ENCODE data around the gene SLC13A3.

The SLC13A3 gene

GRCh38 chr20:46626758-46627157 is 24.5 kb downstream of the SLC13A3 start:
- TF ChIP-seq CREB1 (IDR thresholded peaks at IDR 0.05; ENCODE audit: low read depth) (no peak), RAD21 (IDR thresholded peaks at IDR 0.05; ENCODE audit: low read depth) (no peak), TEAD4 (IDR thresholded peaks at IDR 0.05) (no peak), YY1 (IDR thresholded peaks at IDR 0.05; ENCODE audit: low read depth) (no peak), NFIC (IDR thresholded peaks at IDR 0.05) (no peak), TCF12 (IDR thresholded peaks at IDR 0.05; ENCODE audit: low read depth) (no peak), CEBPB (IDR thresholded peaks at IDR 0.05) (no peak), TAF1 (IDR thresholded peaks at IDR 0.05; ENCODE audit: low read depth) (no peak), EP300 (IDR thresholded peaks at IDR 0.05; ENCODE audit: borderline replicate concordance) (no peak), EGR1 (IDR thresholded peaks at IDR 0.05) (no peak), ZBTB7A (IDR thresholded peaks at IDR 0.05; ENCODE audit: low read depth) (no peak), FOXM1 (IDR thresholded peaks at IDR 0.05; ENCODE audit: borderline replicate concordance, low read depth) (no peak)
- TF ChIP-seq, protein P1, sequence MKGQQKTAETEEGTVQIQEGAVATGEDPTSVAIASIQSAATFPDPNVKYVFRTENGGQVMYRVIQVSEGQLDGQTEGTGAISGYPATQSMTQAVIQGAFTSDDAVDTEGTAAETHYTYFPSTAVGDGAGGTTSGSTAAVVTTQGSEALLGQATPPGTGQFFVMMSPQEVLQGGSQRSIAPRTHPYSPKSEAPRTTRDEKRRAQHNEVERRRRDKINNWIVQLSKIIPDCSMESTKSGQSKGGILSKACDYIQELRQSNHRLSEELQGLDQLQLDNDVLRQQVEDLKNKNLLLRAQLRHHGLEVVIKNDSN (IDR thresholded peaks at IDR 0.05), result no peak
- TF ChIP-seq, protein P2, sequence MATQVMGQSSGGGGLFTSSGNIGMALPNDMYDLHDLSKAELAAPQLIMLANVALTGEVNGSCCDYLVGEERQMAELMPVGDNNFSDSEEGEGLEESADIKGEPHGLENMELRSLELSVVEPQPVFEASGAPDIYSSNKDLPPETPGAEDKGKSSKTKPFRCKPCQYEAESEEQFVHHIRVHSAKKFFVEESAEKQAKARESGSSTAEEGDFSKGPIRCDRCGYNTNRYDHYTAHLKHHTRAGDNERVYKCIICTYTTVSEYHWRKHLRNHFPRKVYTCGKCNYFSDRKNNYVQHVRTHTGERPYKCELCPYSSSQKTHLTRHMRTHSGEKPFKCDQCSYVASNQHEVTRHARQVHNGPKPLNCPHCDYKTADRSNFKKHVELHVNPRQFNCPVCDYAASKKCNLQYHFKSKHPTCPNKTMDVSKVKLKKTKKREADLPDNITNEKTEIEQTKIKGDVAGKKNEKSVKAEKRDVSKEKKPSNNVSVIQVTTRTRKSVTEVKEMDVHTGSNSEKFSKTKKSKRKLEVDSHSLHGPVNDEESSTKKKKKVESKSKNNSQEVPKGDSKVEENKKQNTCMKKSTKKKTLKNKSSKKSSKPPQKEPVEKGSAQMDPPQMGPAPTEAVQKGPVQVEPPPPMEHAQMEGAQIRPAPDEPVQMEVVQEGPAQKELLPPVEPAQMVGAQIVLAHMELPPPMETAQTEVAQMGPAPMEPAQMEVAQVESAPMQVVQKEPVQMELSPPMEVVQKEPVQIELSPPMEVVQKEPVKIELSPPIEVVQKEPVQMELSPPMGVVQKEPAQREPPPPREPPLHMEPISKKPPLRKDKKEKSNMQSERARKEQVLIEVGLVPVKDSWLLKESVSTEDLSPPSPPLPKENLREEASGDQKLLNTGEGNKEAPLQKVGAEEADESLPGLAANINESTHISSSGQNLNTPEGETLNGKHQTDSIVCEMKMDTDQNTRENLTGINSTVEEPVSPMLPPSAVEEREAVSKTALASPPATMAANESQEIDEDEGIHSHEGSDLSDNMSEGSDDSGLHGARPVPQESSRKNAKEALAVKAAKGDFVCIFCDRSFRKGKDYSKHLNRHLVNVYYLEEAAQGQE (IDR thresholded peaks at IDR 0.05; ENCODE audit: low read depth), result no peak
- TF ChIP-seq, protein P3, sequence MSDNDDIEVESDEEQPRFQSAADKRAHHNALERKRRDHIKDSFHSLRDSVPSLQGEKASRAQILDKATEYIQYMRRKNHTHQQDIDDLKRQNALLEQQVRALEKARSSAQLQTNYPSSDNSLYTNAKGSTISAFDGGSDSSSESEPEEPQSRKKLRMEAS (IDR thresholded peaks at IDR 0.05), result no peak

DNA sequence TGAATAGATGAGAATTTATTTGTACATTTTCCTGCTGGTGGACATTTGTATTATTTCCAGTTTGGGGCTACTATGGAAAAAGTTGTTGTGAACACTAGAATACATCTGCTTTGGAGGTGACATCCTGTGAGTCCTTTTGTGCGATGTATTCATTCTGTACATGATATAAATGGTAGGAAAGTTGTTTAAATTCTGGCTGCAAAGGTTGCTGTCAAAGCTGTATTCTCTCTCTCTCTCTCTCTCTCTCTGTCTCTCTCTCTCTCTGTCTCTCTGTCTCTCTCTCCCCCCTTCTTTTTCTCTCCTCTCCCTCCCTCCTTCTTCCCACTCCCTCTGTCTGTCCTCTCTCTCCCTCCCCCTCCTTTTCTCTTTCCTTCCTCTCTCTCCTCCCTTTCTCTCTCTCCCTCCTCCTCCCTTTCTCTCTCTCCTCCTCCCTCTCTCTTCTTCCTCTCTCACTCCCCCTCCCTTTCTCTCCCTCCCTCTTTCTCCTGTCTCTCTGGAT is 25.3 kb downstream of the SLC13A3 start:
- TF ChIP-seq, protein P3 (IDR thresholded peaks at IDR 0.05), result no peak
- TF ChIP-seq YY1 (IDR thresholded peaks at IDR 0.05; ENCODE audit: low read depth) (no peak), EGR1 (IDR thresholded peaks at IDR 0.05) (no peak), RAD21 (IDR thresholded peaks at IDR 0.05; ENCODE audit: low read depth) (no peak), FOXM1 (IDR thresholded peaks at IDR 0.05; ENCODE audit: borderline replicate concordance, low read depth) (no peak), ZBTB7A (IDR thresholded peaks at IDR 0.05; ENCODE audit: low read depth) (no peak), TCF12 (IDR thresholded peaks at IDR 0.05; ENCODE audit: low read depth) (no peak), NFIC (IDR thresholded peaks at IDR 0.05) (no peak), CREB1 (IDR thresholded peaks at IDR 0.05; ENCODE audit: low read depth) (no peak), EP300 (IDR thresholded peaks at IDR 0.05; ENCODE audit: borderline replicate concordance) (no peak), TEAD4 (IDR thresholded peaks at IDR 0.05) (no peak), TAF1 (IDR thresholded peaks at IDR 0.05; ENCODE audit: low read depth) (no peak), CEBPB (IDR thresholded peaks at IDR 0.05) (no peak)
- TF ChIP-seq, protein P2 (IDR thresholded peaks at IDR 0.05; ENCODE audit: low read depth), result no peak
- TF ChIP-seq, protein P1 (IDR thresholded peaks at IDR 0.05), result no peak

GRCh38 chr20:46624946-46625345 is 26.3 kb downstream of the SLC13A3 start:
- TF ChIP-seq CREB1 (IDR thresholded peaks at IDR 0.05; ENCODE audit: low read depth) (no peak), FOXM1 (IDR thresholded peaks at IDR 0.05; ENCODE audit: borderline replicate concordance, low read depth) (no peak), EP300 (IDR thresholded peaks at IDR 0.05; ENCODE audit: borderline replicate concordance) (no peak), YY1 (IDR thresholded peaks at IDR 0.05; ENCODE audit: low read depth) (no peak), ZBTB7A (IDR thresholded peaks at IDR 0.05; ENCODE audit: low read depth) (no peak), TAF1 (IDR thresholded peaks at IDR 0.05; ENCODE audit: low read depth) (no peak), RAD21 (IDR thresholded peaks at IDR 0.05; ENCODE audit: low read depth) (no peak)
- TF ChIP-seq, protein P2 (IDR thresholded peaks at IDR 0.05; ENCODE audit: low read depth), result no peak
- TF ChIP-seq, protein P1 (IDR thresholded peaks at IDR 0.05), result no peak

- TF ChIP-seq TAF1 (IDR thresholded peaks at IDR 0.05; ENCODE audit: low read depth) (no peak), CREB1 (IDR thresholded peaks at IDR 0.05; ENCODE audit: low read depth) (no peak), EP300 (IDR thresholded peaks at IDR 0.05; ENCODE audit: borderline replicate concordance) (no peak), FOXM1 (IDR thresholded peaks at IDR 0.05; ENCODE audit: borderline replicate concordance, low read depth) (no peak), NFIC (IDR thresholded peaks at IDR 0.05) (no peak), EGR1 (IDR thresholded peaks at IDR 0.05) (no peak), TEAD4 (IDR thresholded peaks at IDR 0.05) (no peak), RAD21 (IDR thresholded peaks at IDR 0.05; ENCODE audit: low read depth) (no peak), TCF12 (IDR thresholded peaks at IDR 0.05; ENCODE audit: low read depth) (no peak), YY1 (IDR thresholded peaks at IDR 0.05; ENCODE audit: low read depth) (no peak), CEBPB (IDR thresholded peaks at IDR 0.05) (no peak), ZBTB7A (IDR thresholded peaks at IDR 0.05; ENCODE audit: low read depth) (no peak)
- TF ChIP-seq, protein P3 (IDR thresholded peaks at IDR 0.05), result no peak
- TF ChIP-seq, protein P2 (IDR thresholded peaks at IDR 0.05; ENCODE audit: low read depth), result no peak
- TF ChIP-seq, protein P1 (IDR thresholded peaks at IDR 0.05), result no peak
Observed at GRCh38 chr20:46622165-46622564, 29.1 kb downstream of the SLC13A3 start.

All from Ishikawa (cell line).